ENCODE measurements around the gene EPN3. TPM values are rescaled to one million over a fixed set of nuclear protein-coding genes. Genes with fewer than 3 reads are reported as not detected.

Gene EPN3
- total RNA-seq, 2 experiments from 2014 or later, result not detected

DNA sequence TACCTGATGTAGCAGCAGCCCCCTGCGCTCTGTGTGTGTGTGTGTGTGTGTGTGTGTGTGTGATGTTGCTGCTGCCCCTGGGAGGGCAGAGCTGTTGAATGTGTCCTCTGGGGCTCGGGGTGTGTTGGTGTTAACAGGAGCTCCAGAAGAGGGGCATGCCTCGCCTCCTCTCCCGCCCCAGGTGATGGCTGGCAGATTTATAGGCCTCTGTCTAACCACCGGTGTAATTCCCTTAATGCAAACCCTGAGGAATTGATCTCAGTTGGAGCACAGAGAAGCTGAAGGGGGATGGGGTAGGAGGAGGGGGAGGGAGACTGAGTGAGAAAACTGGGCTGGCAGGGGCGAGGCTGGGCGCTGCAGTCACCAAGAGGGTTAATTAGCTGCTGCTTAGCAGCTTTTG, 38.0 kb downstream of the EPN3 start:
- H3K36me3 ChIP-seq (ENCODE audit: insufficient read depth, low read length), result no peaks in the 10 kb centered on the region
- ATAC-seq (ENCODE audit: poor library complexity) (no peak), DNase-seq (no peak)
- Mint-ChIP-seq H3K27ac (no peak overlapping the region), H3K27me3 (peaks cover 39% of the 10 kb centered on the region), H3K4me1 (ENCODE audit: low read depth) (peaks cover 4% of the 10 kb centered on the region), H3K4me3 (no peak overlapping the region), H3K36me3 (ENCODE audit: low read depth) (no peaks in the 10 kb centered on the region), H3K9me3 (no peaks in the 10 kb centered on the region)
- peaks cover 15 to 18% of the 10 kb centered on the region in 2 experiments for H3K27me3 ChIP-seq (ENCODE audit: control insufficient read depth in 1 of 2, insufficient read depth in 2 of 2, low read length in 2 of 2)
- H3K4me1 ChIP-seq (ENCODE audit: insufficient read depth, low read length), result peaks cover 4% of the 10 kb centered on the region
- no peak overlapping the region for H3K27ac ChIP-seq (ENCODE audit: low read depth in 1 of 2, low read length in 2 of 2)
- TF ChIP-seq, protein P1, sequence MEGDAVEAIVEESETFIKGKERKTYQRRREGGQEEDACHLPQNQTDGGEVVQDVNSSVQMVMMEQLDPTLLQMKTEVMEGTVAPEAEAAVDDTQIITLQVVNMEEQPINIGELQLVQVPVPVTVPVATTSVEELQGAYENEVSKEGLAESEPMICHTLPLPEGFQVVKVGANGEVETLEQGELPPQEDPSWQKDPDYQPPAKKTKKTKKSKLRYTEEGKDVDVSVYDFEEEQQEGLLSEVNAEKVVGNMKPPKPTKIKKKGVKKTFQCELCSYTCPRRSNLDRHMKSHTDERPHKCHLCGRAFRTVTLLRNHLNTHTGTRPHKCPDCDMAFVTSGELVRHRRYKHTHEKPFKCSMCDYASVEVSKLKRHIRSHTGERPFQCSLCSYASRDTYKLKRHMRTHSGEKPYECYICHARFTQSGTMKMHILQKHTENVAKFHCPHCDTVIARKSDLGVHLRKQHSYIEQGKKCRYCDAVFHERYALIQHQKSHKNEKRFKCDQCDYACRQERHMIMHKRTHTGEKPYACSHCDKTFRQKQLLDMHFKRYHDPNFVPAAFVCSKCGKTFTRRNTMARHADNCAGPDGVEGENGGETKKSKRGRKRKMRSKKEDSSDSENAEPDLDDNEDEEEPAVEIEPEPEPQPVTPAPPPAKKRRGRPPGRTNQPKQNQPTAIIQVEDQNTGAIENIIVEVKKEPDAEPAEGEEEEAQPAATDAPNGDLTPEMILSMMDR (IDR thresholded peaks at IDR 0.05), result no peak
- intact Hi-C loops (cut with DNase I, micrococcal nuclease), result no loop called here
- POLR2A ChIA-PET, result no interaction called here
- H3K4me3 ChIP-seq (ENCODE audit: low read length), result no peak overlapping the region
- CTCF ChIA-PET, result no interaction called here
- H3K9me3 ChIP-seq (ENCODE audit: control insufficient read depth in 1 of 2, insufficient read depth in 1 of 2, low read length in 2 of 2), result no peaks in the 10 kb centered on the region

DNA sequence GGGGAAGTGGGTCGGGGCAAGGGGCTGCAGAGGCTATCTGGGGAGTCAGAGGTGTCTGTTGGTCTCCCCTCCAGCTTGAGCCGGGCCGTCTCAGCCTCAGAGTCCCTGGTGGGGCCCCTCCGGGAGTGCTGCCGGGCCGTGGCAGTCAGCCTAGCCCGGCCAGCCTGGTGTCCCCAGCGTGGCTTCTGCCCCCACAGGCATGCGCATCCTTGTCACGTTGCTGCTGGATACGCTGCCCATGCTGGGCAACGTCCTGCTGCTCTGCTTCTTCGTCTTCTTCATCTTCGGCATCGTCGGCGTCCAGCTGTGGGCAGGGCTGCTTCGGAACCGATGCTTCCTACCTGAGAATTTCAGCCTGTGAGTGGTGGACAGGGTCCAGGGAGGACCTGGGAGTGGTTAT, 39.1 kb downstream of the EPN3 start:
- CTCF ChIA-PET, result no interaction called here
- POLR2A ChIA-PET, result no interaction called here
- Mint-ChIP-seq H3K4me1 (ENCODE audit: low read depth) (no peaks in the 10 kb centered on the region), H3K9me3 (no peaks in the 10 kb centered on the region), H3K4me3 (no peak overlapping the region), H3K27ac (no peak overlapping the region), H3K36me3 (ENCODE audit: low read depth) (no peaks in the 10 kb centered on the region), H3K27me3 (peaks cover 31% of the 10 kb centered on the region)
- no peak for ATAC-seq (ENCODE audit: poor library complexity)
- H3K4me3 ChIP-seq (ENCODE audit: low read length), result no peak overlapping the region
- no peak for DNase-seq
- TF ChIP-seq, protein P1 (IDR thresholded peaks at IDR 0.05), result no peak
- intact Hi-C loops (cut with DNase I, micrococcal nuclease), result no loop called here
- H3K27ac ChIP-seq (ENCODE audit: low read depth in 1 of 2, low read length in 2 of 2), result no peak overlapping the region
- H3K9me3 ChIP-seq (ENCODE audit: control insufficient read depth in 1 of 2, insufficient read depth in 1 of 2, low read length in 2 of 2), result no peaks in the 10 kb centered on the region
- no peaks in the 10 kb centered on the region for H3K36me3 ChIP-seq (ENCODE audit: insufficient read depth, low read length)
- H3K4me1 ChIP-seq (ENCODE audit: insufficient read depth, low read length), result no peaks in the 10 kb centered on the region
- peaks cover 5 to 9% of the 10 kb centered on the region in 2 experiments for H3K27me3 ChIP-seq (ENCODE audit: control insufficient read depth in 1 of 2, insufficient read depth in 2 of 2, low read length in 2 of 2)

DNA sequence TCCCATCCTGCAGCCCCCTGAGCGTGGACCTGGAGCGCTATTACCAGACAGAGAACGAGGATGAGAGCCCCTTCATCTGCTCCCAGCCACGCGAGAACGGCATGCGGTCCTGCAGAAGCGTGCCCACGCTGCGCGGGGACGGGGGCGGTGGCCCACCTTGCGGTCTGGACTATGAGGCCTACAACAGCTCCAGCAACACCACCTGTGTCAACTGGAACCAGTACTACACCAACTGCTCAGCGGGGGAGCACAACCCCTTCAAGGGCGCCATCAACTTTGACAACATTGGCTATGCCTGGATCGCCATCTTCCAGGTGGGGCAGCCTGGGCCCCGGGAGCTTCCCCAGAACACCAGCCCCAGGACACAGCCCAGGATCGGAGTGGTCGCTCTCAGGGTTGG, 40.0 kb downstream of the EPN3 start:
- peaks cover 0 to under 1% of the 10 kb centered on the region in 2 experiments for H3K27me3 ChIP-seq (ENCODE audit: control insufficient read depth in 1 of 2, insufficient read depth in 2 of 2, low read length in 2 of 2)
- no peak overlapping the region for H3K4me3 Mint-ChIP-seq
- H3K9me3 Mint-ChIP-seq, result no peaks in the 10 kb centered on the region
- H3K27ac ChIP-seq (ENCODE audit: low read depth in 1 of 2, low read length in 2 of 2), result no peak overlapping the region
- H3K27ac Mint-ChIP-seq, result no peak overlapping the region
- TF ChIP-seq, protein P1 (IDR thresholded peaks at IDR 0.05), result no peak
- peaks cover 29% of the 10 kb centered on the region for H3K27me3 Mint-ChIP-seq
- POLR2A ChIA-PET, result no interaction called here
- H3K36me3 ChIP-seq (ENCODE audit: insufficient read depth, low read length), result no peaks in the 10 kb centered on the region
- DNase-seq (no peak), ATAC-seq (ENCODE audit: poor library complexity) (no peak)
- no peaks in the 10 kb centered on the region for H3K9me3 ChIP-seq (ENCODE audit: control insufficient read depth in 1 of 2, insufficient read depth in 1 of 2, low read length in 2 of 2)
- no peaks in the 10 kb centered on the region for H3K4me1 ChIP-seq (ENCODE audit: insufficient read depth, low read length)
- H3K36me3 Mint-ChIP-seq (ENCODE audit: low read depth), result no peaks in the 10 kb centered on the region
- intact Hi-C loops (cut with DNase I, micrococcal nuclease), result no loop called here
- no peak overlapping the region for H3K4me3 ChIP-seq (ENCODE audit: low read length)
- CTCF ChIA-PET, result no interaction called here
- H3K4me1 Mint-ChIP-seq (ENCODE audit: low read depth), result no peaks in the 10 kb centered on the region

Measured in CD4-positive, alpha-beta T cell (primary cell).